Hepatocyte (in vitro differentiated cells): ENCODE data around the gene NAA20.

Source experiments
- EZH2 ChIP-seq: fragments of 200-600 bp; sonication (generic); IDR thresholded peaks from 2 replicates; pipeline ENCODE4 v1.6.1; 2016; ENCODE audit warnings: antibody characterized with exemption, mild to moderate bottlenecking, borderline replicate concordance
- EZH2phosphoT487 ChIP-seq: fragments of 200-600 bp; sonication (generic); IDR thresholded peaks from one replicate; pipeline ENCODE4 v1.6.1; 2018; ENCODE audit warnings: antibody characterized with exemption, mild to moderate bottlenecking, low read depth, moderate library complexity; ENCODE audit not compliant: unreplicated experiment, severe bottlenecking
- TF ChIP-seq, protein P1 (sequence below): fragments of 200-600 bp; sonication (generic); IDR thresholded peaks from 2 replicates; pipeline ENCODE4 v1.5.1; 2016; ENCODE audit warnings: antibody characterized with exemption, mild to moderate bottlenecking; ENCODE audit not compliant: poor library complexity

DNA sequence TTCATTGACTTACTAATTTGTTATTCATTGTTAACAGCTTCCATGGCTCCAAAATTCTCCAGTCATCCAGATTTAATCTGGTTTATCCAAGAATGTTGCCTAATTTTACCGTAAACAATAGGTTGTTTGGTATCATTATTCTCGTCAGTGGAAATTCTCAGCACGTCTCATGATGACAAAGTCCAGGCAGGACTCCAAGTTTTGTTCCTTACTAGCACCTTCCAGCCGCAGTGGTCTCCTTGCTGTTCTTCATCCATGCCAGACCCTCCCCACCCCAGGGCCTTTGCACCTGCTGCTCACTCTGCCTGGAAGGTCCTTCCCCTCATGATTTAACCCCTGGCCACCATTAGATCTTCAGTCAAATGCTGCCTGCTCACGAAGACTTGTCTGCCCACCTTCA is 48.1 kb upstream of the NAA20 start:
- TF ChIP-seq, protein P1, sequence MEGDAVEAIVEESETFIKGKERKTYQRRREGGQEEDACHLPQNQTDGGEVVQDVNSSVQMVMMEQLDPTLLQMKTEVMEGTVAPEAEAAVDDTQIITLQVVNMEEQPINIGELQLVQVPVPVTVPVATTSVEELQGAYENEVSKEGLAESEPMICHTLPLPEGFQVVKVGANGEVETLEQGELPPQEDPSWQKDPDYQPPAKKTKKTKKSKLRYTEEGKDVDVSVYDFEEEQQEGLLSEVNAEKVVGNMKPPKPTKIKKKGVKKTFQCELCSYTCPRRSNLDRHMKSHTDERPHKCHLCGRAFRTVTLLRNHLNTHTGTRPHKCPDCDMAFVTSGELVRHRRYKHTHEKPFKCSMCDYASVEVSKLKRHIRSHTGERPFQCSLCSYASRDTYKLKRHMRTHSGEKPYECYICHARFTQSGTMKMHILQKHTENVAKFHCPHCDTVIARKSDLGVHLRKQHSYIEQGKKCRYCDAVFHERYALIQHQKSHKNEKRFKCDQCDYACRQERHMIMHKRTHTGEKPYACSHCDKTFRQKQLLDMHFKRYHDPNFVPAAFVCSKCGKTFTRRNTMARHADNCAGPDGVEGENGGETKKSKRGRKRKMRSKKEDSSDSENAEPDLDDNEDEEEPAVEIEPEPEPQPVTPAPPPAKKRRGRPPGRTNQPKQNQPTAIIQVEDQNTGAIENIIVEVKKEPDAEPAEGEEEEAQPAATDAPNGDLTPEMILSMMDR, result no peak
- TF ChIP-seq EZH2 (no peak), EZH2phosphoT487 (no peak)
